ENCODE results near the gene OMG. TPM values are rescaled to one million over a fixed set of nuclear protein-coding genes. Genes with fewer than 3 reads are reported as not detected.
A peak's percentile ranks its signal among the peaks of the same experiment; 100 is the strongest.
"Not testable (repeated sequence)": the region's sequence is repeated elsewhere in the genome, so short reads cannot be mapped to it uniquely, and the experiment has no call there.

OMG gene
- polyA plus RNA-seq, 3 donors: 0.83 to 2.2 TPM; not detected in 1

DNA sequence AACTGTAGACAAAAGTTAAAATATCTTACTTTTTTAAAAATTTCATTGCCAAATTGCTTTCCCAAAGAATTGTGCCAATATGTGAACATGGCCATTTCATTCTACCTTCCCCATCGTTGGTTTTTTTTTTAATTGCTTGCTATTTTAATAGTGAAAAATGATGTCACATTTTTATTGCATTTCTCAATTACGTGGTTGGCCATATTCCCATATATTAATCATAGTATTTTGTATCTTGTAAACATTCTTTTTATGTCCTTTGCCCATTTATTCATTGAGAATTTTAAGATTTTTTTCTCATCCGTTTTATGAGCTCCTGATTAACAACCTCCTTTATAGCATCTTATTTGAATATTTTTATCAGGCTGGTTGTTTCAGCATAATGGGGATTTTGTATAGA is 7.2 kb downstream of the OMG start:
- H3K27ac Mint-ChIP-seq: peak overlapping the region in 1 of 7 donors; percentile 3

DNA sequence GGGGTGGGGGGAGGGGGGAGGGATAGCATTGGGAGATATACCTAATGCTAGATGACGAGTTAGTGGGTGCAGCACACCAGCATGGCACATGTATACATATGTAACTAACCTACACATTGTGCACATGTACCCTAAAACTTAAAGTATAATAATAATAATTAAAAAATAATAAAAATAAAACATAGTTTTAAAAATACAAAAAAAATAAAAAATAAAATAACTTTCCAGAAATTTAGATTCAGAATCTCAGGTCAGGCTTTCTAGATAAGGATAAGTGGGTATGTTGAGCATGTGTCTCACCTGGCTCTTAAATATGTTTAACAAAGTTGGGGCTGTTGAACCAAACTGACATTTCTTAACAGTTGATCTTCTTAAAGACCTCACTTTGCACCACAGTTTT is 9.1 kb downstream of the OMG start:
- H3K27me3 Mint-ChIP-seq (ENCODE audit: low read depth in 3 of 3); H3K9ac ChIP-seq (ENCODE audit: insufficient read depth, low read length, poor library complexity, severe bottlenecking); H3K4me3 Mint-ChIP-seq; H3K9me3 ChIP-seq (replicated peaks in 1 of 2; ENCODE audit: control insufficient read depth in 1 of 2, insufficient read depth in 1 of 2, low read length in 2 of 2); H3K27me3 ChIP-seq (ENCODE audit: control insufficient read depth in 2 of 2, insufficient read depth in 2 of 2, low read length in 2 of 2); H3K4me2 ChIP-seq (replicated peaks; ENCODE audit: extremely low read depth, low read length, poor library complexity, severe bottlenecking); H3K4me1 ChIP-seq (ENCODE audit: control insufficient read depth in 1 of 2, insufficient read depth in 2 of 2, low read length in 2 of 2); H3K27ac Mint-ChIP-seq; H3K79me2 ChIP-seq (ENCODE audit: insufficient read depth, low read length); H3K4me3 ChIP-seq (replicated peaks in 1 of 3; ENCODE audit: low read depth in 2 of 3, low read length in 3 of 3); H3K4me1 Mint-ChIP-seq; H3K36me3 ChIP-seq (replicated peaks in 1 of 2; ENCODE audit: control insufficient read depth in 1 of 2, insufficient read depth in 2 of 2, low read length in 2 of 2); H3K27ac ChIP-seq (ENCODE audit: low read depth in 1 of 2, low read length in 2 of 2); H4K20me1 ChIP-seq (ENCODE audit: insufficient read depth, low read length); DNase-seq; H2AFZ ChIP-seq (ENCODE audit: insufficient read depth, low read depth, low read length, poor library complexity, severe bottlenecking); H3K36me3 Mint-ChIP-seq; intact Hi-C loops (cut with micrococcal nuclease); H3K9me3 Mint-ChIP-seq: not testable (repeated sequence)
- no CpG with 5 or more reads among the region's 1 CpG for WGBS (ENCODE audit: insufficient coverage)

More for the DNA sequence above, 7.2 kb downstream of the OMG start:
- H4K20me1 ChIP-seq (ENCODE audit: insufficient read depth, low read length): no peaks in the 10 kb centered on the region
- Mint-ChIP-seq H3K9me3 (no peaks in the 10 kb centered on the region), H3K27me3 (ENCODE audit: low read depth in 3 of 3) (no peaks in the 10 kb centered on the region), H3K4me1 (peaks cover 9% of the 10 kb centered on the region), H3K4me3 (no peak overlapping the region), H3K36me3 (peaks cover 0 to 6% of the 10 kb centered on the region in 2 donors)
- no peak overlapping the region for H3K9ac ChIP-seq (ENCODE audit: insufficient read depth, low read length, poor library complexity, severe bottlenecking)
- no peak overlapping the region for H3K27ac ChIP-seq (ENCODE audit: low read depth in 1 of 2, low read length in 2 of 2)
- no peak overlapping the region for H3K4me3 ChIP-seq (replicated peaks in 1 of 3; ENCODE audit: low read depth in 2 of 3, low read length in 3 of 3)
- intact Hi-C loops (cut with micrococcal nuclease): loop anchor here in 1 of 2 donors (10.0 kb wide), 1 partner anchor 75 kb away; no protein-coding TSS in a partner anchor
- H3K79me2 ChIP-seq (ENCODE audit: insufficient read depth, low read length): no peaks in the 10 kb centered on the region
- no CpG with 5 or more reads among the region's 3 CpGs for WGBS (ENCODE audit: insufficient coverage)
- H3K4me1 ChIP-seq (ENCODE audit: control insufficient read depth in 1 of 2, insufficient read depth in 2 of 2, low read length in 2 of 2): peaks cover 0 to 7% of the 10 kb centered on the region in 2 donors
- no peaks in the 10 kb centered on the region for H3K27me3 ChIP-seq (ENCODE audit: control insufficient read depth in 2 of 2, insufficient read depth in 2 of 2, low read length in 2 of 2)
- TF ChIP-seq, protein P1, sequence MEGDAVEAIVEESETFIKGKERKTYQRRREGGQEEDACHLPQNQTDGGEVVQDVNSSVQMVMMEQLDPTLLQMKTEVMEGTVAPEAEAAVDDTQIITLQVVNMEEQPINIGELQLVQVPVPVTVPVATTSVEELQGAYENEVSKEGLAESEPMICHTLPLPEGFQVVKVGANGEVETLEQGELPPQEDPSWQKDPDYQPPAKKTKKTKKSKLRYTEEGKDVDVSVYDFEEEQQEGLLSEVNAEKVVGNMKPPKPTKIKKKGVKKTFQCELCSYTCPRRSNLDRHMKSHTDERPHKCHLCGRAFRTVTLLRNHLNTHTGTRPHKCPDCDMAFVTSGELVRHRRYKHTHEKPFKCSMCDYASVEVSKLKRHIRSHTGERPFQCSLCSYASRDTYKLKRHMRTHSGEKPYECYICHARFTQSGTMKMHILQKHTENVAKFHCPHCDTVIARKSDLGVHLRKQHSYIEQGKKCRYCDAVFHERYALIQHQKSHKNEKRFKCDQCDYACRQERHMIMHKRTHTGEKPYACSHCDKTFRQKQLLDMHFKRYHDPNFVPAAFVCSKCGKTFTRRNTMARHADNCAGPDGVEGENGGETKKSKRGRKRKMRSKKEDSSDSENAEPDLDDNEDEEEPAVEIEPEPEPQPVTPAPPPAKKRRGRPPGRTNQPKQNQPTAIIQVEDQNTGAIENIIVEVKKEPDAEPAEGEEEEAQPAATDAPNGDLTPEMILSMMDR (IDR thresholded peaks at IDR 0.05): no peak
- no peaks in the 10 kb centered on the region for H3K36me3 ChIP-seq (replicated peaks in 1 of 2; ENCODE audit: control insufficient read depth in 1 of 2, insufficient read depth in 2 of 2, low read length in 2 of 2)
- no peak for DNase-seq
- no peak overlapping the region for H3K4me2 ChIP-seq (replicated peaks; ENCODE audit: extremely low read depth, low read length, poor library complexity, severe bottlenecking)
- H3K9me3 ChIP-seq (replicated peaks in 1 of 2; ENCODE audit: control insufficient read depth in 1 of 2, insufficient read depth in 1 of 2, low read length in 2 of 2): no peaks in the 10 kb centered on the region
- no peak overlapping the region for H2AFZ ChIP-seq (ENCODE audit: insufficient read depth, low read depth, low read length, poor library complexity, severe bottlenecking)

Measured in CD14-positive monocyte (primary cell).